Heart right ventricle (tissue), 16 donors: ENCODE data around the gene GYG1. TPM values are rescaled to one million over a fixed set of nuclear protein-coding genes. Genes with fewer than 3 reads are reported as not detected.
A peak's percentile ranks its signal among the peaks of the same experiment; 100 is the strongest.

Experiments
- ATAC-seq, 8 donors: fragments of 200-7000 bp; cut with Tn5 transposase; one replicate each; pipeline ENCODE4 v1.9.1; 2020; ENCODE audit warnings: mild to moderate bottlenecking in 8 of 8, moderate library complexity in 8 of 8, moderate number of reproducible peaks in 1 of 8
- DNase-seq, 2 donors: peaks; one replicate each; pipeline ENCODE4 v3.0.0-alpha.2; 2020
- H3K27ac ChIP-seq, 10 donors: fragments of 200-600 bp; sonication (generic) in 2 of 10; one replicate each; pipeline versions ENCODE4 v1.5.0 to v1.8.0; 2020 to 2022; ENCODE audit warnings: mild to moderate bottlenecking in 3 of 10
- H3K27me3 ChIP-seq, 7 donors: fragments of 200-600 bp; one replicate each; pipeline ENCODE4 v1.8.0; 2021 to 2022; ENCODE audit warnings: mild to moderate bottlenecking in 2 of 7
- H3K36me3 ChIP-seq, 9 donors: fragments of 200-600 bp; sonication (generic) in 1 of 9; one replicate each; pipeline versions ENCODE4 v1.5.0 to v1.8.0; 2020 to 2022; ENCODE audit warnings: mild to moderate bottlenecking in 2 of 9
- H3K4me1 ChIP-seq, 9 donors: fragments of 200-600 bp; sonication (generic) in 1 of 9; one replicate each; pipeline versions ENCODE4 v1.5.0 to v1.8.0; 2020 to 2022; ENCODE audit warnings: mild to moderate bottlenecking in 4 of 9
- H3K4me3 ChIP-seq, 10 donors: fragments of 200-600 bp; sonication (generic) in 2 of 10; one replicate each; pipeline versions ENCODE4 v1.5.0 to v1.8.0; 2020 to 2022; ENCODE audit warnings: mild to moderate bottlenecking in 7 of 10, moderate library complexity in 2 of 10
- H3K9me3 ChIP-seq, 11 donors: fragments of 200-600 bp in 10 of 11; sonication (generic) in 2 of 11; one replicate each; pipeline versions ENCODE4 v1.5.0 to v1.8.0; 2013 to 2022; ENCODE audit warnings: mild to moderate bottlenecking in 2 of 11, control low read depth in 1 of 11, moderate library complexity in 1 of 11
- WGBS, 2 donors: extraction: QIAGEN DNeasy Blood & Tissue Kit; methylation state at CpG; one replicate each; pipeline ENCODE4 v1.1.7; 2013; ENCODE audit warnings: inconsistent platforms in 1 of 2; 5-methylcytosine and 5-hydroxymethylcytosine counted together
- intact Hi-C, 10 donors: fragments of 100-400 bp; cut with DNase I; formaldehyde crosslinking; loops; one replicate each; pipeline versions ENCODE4 v1.11.1 to v1.14.2; 2022
- polyA plus RNA-seq, 2 donors: library from polyadenylated mRNA; stranded (reverse); fragments of 200-250 nt; gene quantifications; one replicate each; pipeline ENCODE4 v1.2.3, GENCODE V29; 2013
- total RNA-seq, 10 donors: library from RNA; stranded (reverse); fragmentation: NEBNext Ultra II Directional in 3 of 10; extraction: Animal tissue kit (Norgen Biotek cat#: 25700) in 3 of 10; gene quantifications; one replicate each; pipeline versions ENCODE4 v1.2.1 to v1.2.4, GENCODE V29; 2021 to 2023
- TF ChIP-seq, protein P1 (sequence below), 9 donors: fragments of 200-600 bp; sonication (generic) in 2 of 9; IDR thresholded peaks; one replicate each; pipeline versions ENCODE4 v1.5.0 to v1.8.0; 2021 to 2022; ENCODE audit warnings: antibody characterized with exemption in 9 of 9, mild to moderate bottlenecking in 5 of 9, moderate library complexity in 1 of 9
- donor health status: Arrhythmogenic right ventricular cardiomyopathy.
- donor health status: ischemic (EF 13 %, LVEDD 7.1; RV severe dilation, severe dysfunction).
- donor health status: healthy with polysubstance abuse.
- donor health status: DM: no; HTN: yes; CAD: no.
- donor health status: DM: no; HTN: no; CAD: no.
- donor health status: ischemic (EF 25% LVEDD 6.9; RV normal size, moderate dysfunction).
- donor health status: ischemic (EF 25% LVEDD 5.7; RV mildly dilated, moderate dysfunction).
- donor health status: healthy.
- donor health status: DM: yes; HTN: yes; CAD: no.
- donor health status: Ischemic cardiomyopathy.
- donor health status: ischemic (EF 35%, LVEDD 5.7; RV mildly dilated, moderate dysfunction).
- donor health status: nonischemic (EF 11% LVEDD 7.7; RV severe dilation, severe dysfunction).
- donor health status: DM: yes; HTN: yes; CAD: no.
- donor health status: PGD.
- donor health status: ischemic (EF 29% LVEDD 5.4; RV normal size, mild dysfunction).
- donor health status: nonischemic (EF 23%, LVEDD 6.1; RV moderate dilation, normal function).

GYG1 gene
- total and polyA plus RNA-seq, 12 donors: 56.5 to 210 (median 154) TPM

DNA sequence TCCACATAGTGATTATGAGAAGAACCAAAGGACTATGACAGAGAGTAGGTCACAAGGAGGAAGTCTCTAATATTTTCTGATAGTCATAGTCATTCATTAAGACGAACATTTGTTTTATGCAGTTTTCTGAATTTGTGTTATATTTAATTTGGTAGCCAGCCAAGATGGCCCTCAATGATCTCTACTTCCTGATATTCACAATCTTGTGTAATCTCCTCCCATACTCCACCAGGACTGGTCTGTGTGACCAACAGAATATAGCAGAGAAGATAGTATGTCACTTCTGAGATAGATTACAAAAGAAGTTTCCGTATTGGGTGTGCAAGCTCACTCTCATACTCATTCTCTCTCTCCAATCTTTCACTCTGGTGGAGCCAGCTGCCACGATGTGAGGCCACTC, 64.2 kb downstream of the GYG1 start:
- Histone ChIP-seq H3K27ac (peak overlapping the region in 1 of 10 donors; percentile 18), H3K27me3 (no peaks in the 10 kb centered on the region), H3K4me3 (no peak overlapping the region), H3K4me1 (no peaks in the 10 kb centered on the region), H3K9me3 (no peaks in the 10 kb centered on the region), H3K36me3 (peaks cover 0 to 100% (median 52%) of the 10 kb centered on the region in 9 donors)
- intact Hi-C loops: no loop called here
- TF ChIP-seq, protein P1, sequence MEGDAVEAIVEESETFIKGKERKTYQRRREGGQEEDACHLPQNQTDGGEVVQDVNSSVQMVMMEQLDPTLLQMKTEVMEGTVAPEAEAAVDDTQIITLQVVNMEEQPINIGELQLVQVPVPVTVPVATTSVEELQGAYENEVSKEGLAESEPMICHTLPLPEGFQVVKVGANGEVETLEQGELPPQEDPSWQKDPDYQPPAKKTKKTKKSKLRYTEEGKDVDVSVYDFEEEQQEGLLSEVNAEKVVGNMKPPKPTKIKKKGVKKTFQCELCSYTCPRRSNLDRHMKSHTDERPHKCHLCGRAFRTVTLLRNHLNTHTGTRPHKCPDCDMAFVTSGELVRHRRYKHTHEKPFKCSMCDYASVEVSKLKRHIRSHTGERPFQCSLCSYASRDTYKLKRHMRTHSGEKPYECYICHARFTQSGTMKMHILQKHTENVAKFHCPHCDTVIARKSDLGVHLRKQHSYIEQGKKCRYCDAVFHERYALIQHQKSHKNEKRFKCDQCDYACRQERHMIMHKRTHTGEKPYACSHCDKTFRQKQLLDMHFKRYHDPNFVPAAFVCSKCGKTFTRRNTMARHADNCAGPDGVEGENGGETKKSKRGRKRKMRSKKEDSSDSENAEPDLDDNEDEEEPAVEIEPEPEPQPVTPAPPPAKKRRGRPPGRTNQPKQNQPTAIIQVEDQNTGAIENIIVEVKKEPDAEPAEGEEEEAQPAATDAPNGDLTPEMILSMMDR (IDR thresholded peaks at IDR 0.05): no peak
- no peak for ATAC-seq
- WGBS, 2 donors: 65 to 69% methylated on average over 3 of the region's 3 CpGs
- no peak for DNase-seq

DNA sequence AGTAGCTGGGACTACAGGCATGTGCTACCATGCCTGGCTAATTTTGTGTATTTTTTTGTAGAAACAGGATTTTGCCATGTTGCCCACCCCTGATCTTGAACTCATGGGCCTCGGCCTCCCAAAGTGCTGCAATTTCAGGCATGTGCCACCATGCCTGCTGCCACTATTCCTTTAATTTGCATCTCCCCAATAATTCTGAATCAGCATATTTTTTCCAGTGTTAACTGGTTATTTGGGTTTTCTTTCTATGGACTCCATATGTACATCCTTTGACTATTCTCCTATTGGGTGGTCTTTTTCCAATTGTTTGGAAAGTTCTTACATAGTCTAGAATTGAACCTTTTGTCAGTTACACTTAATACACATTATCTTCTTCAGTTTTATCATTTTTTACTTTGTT, 66.9 kb downstream of the GYG1 start:
- intact Hi-C loops: no loop called here

DNA sequence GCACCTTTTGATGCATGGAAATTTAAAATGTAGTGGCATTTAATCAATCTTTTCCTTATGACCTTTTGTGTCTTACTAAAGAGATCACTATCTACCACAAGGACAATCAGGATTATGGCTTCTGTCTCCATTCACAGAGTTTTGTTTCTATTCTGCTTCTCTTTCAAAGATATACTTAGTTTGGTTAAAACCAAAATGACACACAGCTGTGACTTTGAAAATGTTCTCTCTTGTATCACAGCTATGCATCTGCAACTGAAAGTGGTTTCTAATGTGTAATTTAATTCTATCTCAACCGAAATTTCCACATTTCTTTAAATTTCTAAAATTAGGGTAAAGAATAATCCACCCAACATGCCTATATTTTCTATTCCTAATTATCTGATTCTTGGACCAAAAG, 67.3 kb downstream of the GYG1 start:
- H3K4me3 ChIP-seq: no peak overlapping the region
- 96 to 97% methylated on average over 1 of the region's 1 CpG for WGBS, 2 donors
- H3K27me3 ChIP-seq: no peaks in the 10 kb centered on the region
- H3K4me1 ChIP-seq: no peaks in the 10 kb centered on the region
- no peak overlapping the region for H3K27ac ChIP-seq
- TF ChIP-seq, protein P1 (IDR thresholded peaks at IDR 0.05): no peak
- ATAC-seq (no peak), DNase-seq (no peak)
- intact Hi-C loops: no loop called here
- peaks cover 0 to 100% (median 41%) of the 10 kb centered on the region in 9 donors for H3K36me3 ChIP-seq
- no peaks in the 10 kb centered on the region for H3K9me3 ChIP-seq

More for the DNA sequence above, 66.9 kb downstream of the GYG1 start:
- Histone ChIP-seq H3K4me3 (no peak overlapping the region), H3K27me3 (no peaks in the 10 kb centered on the region), H3K27ac (no peak overlapping the region), H3K36me3 (peaks cover 0 to 100% (median 45%) of the 10 kb centered on the region in 9 donors), H3K9me3 (no peaks in the 10 kb centered on the region), H3K4me1 (no peaks in the 10 kb centered on the region)
- ATAC-seq: no peak
- TF ChIP-seq, protein P1 (IDR thresholded peaks at IDR 0.05): no peak
- 98 to 100% methylated on average over 1 of the region's 1 CpG for WGBS, 2 donors
- DNase-seq: no peak

DNA sequence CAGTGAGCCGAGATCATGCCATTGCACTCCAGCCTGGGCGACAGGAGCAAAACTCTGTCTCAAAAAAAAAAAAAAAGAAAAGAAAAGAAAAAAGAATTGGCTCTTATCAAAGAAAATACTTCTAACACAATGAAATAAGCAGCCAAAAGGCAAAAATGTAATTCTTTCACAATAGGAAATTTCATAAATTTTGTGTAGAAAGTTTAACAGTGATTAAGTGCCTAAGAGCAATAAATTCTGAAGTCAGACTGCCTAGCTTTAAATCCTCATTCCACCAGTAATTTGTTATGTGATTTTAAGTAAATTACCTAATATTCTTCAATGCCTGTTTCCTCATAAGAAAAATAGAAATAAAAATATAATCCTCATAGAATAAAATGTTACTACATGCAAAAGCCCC, 70.4 kb downstream of the GYG1 start:
- intact Hi-C loops: no loop called here
- Histone ChIP-seq H3K36me3 (peaks cover 0 to 100% (median 36%) of the 10 kb centered on the region in 9 donors), H3K4me3 (no peak overlapping the region), H3K9me3 (no peaks in the 10 kb centered on the region), H3K27ac (no peak overlapping the region), H3K27me3 (no peaks in the 10 kb centered on the region), H3K4me1 (no peaks in the 10 kb centered on the region)
- ATAC-seq (no peak), DNase-seq (no peak)
- TF ChIP-seq, protein P1 (IDR thresholded peaks at IDR 0.05): no peak
- 96 to 100% methylated on average over 2 of the region's 2 CpGs for WGBS, 2 donors
